Central memory CD8-positive, alpha-beta T cell (primary cell): Measurements from ENCODE around the gene GATA5.

Experiments used
- ATAC-seq: fragments of 150-1000 bp; cut with Tn5 transposase; replicated peaks from 2 replicates; pipeline ENCODE4 v1.10.0; 2022; ENCODE audit warnings: mild to moderate bottlenecking, moderate FRiP score, moderate number of reproducible peaks; ENCODE audit not compliant: poor library complexity, severe bottlenecking; ENCODE audit errors: extremely low read depth
- DNase-seq, 2 donors: peaks; one replicate each; pipeline ENCODE4 v3.0.0; 2021; ENCODE audit warnings: low spot score in 2 of 2
- H3K27ac Mint-ChIP-seq: one replicate; pipeline ENCODE4 v1.8.0; 2022; ENCODE audit warnings: low read depth, mild to moderate bottlenecking, moderate library complexity, mixed read lengths
- H3K27me3 Mint-ChIP-seq: one replicate; pipeline ENCODE4 v1.8.0; 2022; ENCODE audit warnings: mixed read lengths
- H3K36me3 Mint-ChIP-seq: one replicate; pipeline ENCODE4 v1.8.0; 2022; ENCODE audit warnings: mild to moderate bottlenecking, moderate library complexity, mixed read lengths; ENCODE audit not compliant: insufficient read depth
- H3K4me1 Mint-ChIP-seq: one replicate; pipeline ENCODE4 v1.8.0; 2022; ENCODE audit warnings: mixed read lengths
- H3K4me3 Mint-ChIP-seq: one replicate; pipeline ENCODE4 v1.8.0; 2022; ENCODE audit warnings: mild to moderate bottlenecking, moderate library complexity, mixed read lengths
- H3K9me3 Mint-ChIP-seq: one replicate; pipeline ENCODE4 v1.8.0; 2022; ENCODE audit warnings: mixed read lengths

The GATA5 gene

DNA sequence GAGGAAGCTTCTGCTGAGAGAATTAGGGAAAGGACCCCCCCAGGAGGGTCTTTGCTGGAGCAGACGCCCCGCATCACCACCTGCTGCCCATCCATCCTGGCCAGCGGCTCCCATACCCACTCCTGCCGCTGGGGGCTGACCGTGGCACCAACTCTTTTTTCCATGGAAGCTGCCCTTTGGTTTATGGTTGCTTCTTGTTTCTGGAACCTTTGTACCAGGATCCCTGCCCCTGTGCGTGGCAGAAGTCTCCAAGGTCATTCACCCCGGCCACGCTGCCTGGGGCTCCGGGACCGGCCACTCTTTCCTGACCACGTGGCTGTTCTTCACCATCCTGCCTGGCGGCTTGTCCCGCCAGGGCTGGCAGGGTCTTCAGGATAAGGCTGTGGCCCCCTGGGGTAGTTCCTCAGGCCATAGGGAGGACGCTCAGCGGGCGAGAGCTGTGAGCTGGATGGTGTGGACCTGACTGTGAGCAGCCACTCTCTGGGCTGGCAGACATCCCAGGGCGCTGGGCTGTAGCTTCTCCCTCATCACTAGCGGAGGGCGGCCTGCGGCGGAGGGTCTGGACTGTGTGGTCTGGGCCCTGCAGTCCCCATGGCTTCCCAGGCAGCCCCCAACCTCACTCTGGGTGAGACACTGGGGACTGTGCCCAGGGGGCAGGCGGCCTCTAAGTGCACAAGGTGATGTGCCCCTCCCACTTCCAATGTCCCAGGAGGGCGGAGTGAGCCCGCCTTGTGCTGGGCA lies 25.7 kb downstream of the GATA5 start:
- no peaks in the 10 kb centered on the region for H3K9me3 Mint-ChIP-seq
- no peaks in the 10 kb centered on the region for H3K4me1 Mint-ChIP-seq
- H3K27ac Mint-ChIP-seq: no peak overlapping the region
- peaks cover 25% of the 10 kb centered on the region for H3K27me3 Mint-ChIP-seq
- H3K36me3 Mint-ChIP-seq: no peaks in the 10 kb centered on the region
- H3K4me3 Mint-ChIP-seq: no peak overlapping the region
- DNase-seq: no peak
- ATAC-seq: no peak

DNA sequence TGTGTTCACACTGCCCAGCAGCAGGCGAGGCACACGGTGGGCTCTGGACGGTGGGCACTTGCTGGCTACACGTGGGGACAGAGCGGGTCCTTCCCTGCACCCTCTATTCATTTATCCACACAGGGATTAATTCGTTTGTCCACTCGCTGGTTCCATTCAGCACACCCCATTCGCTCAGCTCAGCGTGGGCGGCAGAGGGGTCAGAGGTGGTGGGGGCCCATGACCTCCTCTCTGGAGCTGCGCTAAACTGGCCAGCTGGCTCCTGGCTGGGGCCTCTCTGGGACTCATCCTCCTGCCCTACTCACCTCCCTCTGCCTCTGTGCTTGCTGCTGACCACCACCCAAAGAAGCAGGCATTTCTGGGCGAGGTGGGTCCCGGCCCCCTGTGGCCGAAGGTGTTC lies 27.0 kb downstream of the GATA5 start:
- H3K4me3 Mint-ChIP-seq: no peak overlapping the region
- DNase-seq (no peak), ATAC-seq (no peak)
- H3K27ac Mint-ChIP-seq: no peak overlapping the region
- H3K9me3 Mint-ChIP-seq: no peaks in the 10 kb centered on the region
- peaks cover 31% of the 10 kb centered on the region for H3K27me3 Mint-ChIP-seq
- no peaks in the 10 kb centered on the region for H3K4me1 Mint-ChIP-seq
- H3K36me3 Mint-ChIP-seq: no peaks in the 10 kb centered on the region

DNA sequence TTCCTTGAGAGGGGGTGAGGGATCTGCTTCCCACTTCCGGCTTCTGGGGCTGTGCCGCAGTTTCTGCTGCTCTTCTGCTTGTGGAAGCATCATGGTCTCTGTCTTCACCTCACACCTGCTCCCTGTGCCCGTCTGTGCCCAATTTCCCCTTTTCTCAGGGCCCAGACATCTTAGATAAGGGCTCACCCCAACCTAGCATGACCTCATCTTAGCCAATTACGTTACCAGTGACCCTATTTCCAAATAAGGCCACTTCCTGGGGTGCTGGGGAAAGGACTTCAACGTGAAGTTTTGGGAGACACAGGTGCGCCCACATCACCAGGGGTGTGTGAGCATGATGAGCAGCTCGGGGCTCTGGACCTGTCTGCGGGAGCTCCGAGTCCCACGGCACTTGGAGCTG lies 27.8 kb downstream of the GATA5 start:
- Mint-ChIP-seq H3K9me3 (no peaks in the 10 kb centered on the region), H3K36me3 (no peaks in the 10 kb centered on the region), H3K27me3 (peaks cover 35% of the 10 kb centered on the region), H3K4me3 (no peak overlapping the region), H3K27ac (no peak overlapping the region), H3K4me1 (no peaks in the 10 kb centered on the region)
- DNase-seq (no peak), ATAC-seq (no peak)

DNA sequence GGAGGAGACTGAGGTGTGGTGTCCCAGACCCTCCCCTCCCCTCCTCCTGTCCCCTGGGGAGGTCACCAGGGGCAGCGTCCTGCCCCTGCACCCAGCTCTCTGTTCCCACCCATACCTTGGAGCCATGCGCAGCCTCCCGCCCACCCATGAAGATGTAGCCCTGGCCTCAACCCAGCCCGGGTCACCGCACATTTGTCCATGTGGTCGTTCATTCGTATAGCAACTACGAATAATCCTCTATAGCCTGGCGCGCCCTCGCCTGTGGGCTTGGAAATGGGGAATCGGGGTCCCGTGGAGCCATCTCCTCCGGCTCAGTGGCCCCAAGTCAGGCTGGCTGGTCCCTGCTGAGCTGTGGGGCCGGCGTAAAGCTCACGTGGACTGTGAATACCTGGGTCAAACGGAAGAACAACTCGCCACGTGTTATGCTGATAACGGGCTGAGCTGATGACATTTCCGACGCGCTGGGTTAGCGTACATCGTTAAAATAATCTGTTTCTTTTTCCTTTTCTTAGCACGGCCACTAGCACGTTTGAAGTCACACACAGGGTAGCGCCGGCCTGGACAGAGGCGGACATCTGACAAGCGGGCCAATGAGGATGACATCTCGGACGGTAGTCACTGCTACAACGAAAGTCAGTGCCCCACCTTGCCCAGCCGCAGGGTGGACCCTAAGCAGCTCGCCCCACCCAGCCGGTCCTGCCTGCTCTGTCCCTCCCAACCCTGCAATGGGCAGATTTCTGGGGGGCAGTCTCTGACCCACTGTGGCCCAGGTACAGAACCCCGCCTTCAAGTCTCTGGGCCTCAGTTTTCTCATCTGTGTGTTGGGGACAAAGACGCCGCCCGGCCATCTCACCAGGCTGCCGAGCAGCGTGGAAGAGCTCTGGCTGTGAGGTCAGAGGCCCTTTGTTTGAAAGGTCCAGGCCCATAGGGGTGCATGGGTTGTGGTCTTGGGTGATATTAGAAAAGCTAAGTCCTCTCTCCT lies 28.6 kb downstream of the GATA5 start:
- no peaks in the 10 kb centered on the region for H3K4me1 Mint-ChIP-seq
- DNase-seq (no peak), ATAC-seq (no peak)
- H3K27ac Mint-ChIP-seq: no peak overlapping the region
- no peaks in the 10 kb centered on the region for H3K36me3 Mint-ChIP-seq
- no peak overlapping the region for H3K4me3 Mint-ChIP-seq
- no peaks in the 10 kb centered on the region for H3K9me3 Mint-ChIP-seq
- peaks cover 44% of the 10 kb centered on the region for H3K27me3 Mint-ChIP-seq

DNA sequence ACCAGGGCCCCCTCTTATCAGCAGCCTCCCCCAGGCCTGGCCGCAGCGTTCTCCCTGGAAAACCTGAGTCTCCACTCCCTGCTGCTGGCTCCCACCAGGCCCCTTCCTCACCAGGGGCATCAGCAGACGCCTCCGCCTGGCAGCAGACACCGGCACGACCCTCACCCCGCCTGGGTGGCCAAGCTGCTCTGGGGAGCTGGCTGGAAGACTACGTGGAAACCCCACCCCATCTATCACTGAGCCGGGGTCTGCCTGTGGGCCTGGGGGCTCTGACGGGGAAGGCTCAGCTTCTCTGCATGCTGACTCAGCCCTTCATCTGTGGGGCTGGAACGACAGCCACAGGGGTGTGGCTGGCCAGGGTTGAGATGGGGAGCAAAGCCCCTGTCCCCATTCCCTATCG lies 29.3 kb downstream of the GATA5 start:
- H3K27ac Mint-ChIP-seq: no peak overlapping the region
- no peak for ATAC-seq
- H3K36me3 Mint-ChIP-seq: no peaks in the 10 kb centered on the region
- no peak for DNase-seq
- H3K9me3 Mint-ChIP-seq: no peaks in the 10 kb centered on the region
- no peak overlapping the region for H3K4me3 Mint-ChIP-seq
- H3K27me3 Mint-ChIP-seq: peaks cover 51% of the 10 kb centered on the region
- H3K4me1 Mint-ChIP-seq: no peaks in the 10 kb centered on the region

DNA sequence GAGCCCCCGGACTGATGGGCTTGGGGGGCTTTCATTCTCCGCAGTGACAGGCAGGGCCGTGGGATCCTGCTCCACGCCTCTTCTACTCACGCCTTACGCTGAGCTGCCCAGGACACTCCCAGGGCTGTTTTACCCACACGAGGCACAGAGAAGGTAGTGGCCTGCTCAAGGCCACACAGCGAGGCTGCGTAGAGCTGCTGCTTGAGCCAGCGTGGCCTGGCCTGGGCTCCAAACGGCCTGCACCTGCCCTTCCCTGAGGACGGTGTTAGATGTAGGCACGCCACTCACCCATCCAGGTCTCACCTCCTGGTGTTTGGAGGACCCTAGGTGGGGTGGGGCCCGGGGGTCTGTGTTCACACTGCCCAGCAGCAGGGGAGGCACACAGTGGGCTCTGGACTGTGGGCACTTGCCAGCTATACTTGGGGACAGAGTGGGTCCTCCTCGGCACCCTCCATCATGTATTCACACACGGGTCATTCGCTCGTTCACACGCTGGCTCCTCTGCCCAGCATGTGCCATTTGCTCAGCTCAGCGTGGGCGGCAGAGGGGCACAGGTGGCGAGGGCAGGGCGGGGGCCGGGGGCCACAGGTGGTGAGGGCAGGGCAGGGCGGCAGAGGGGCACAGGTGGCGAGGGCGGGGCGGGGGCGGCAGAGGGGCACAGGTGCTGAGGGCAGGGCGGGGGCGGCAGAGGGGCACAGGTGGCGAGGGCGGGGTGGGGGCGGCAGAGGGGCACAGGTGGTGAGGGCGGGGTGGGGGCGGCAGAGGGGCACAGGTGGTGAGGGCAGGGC lies 30.0 kb downstream of the GATA5 start:
- H3K4me1 Mint-ChIP-seq: no peaks in the 10 kb centered on the region
- ATAC-seq: no peak
- H3K4me3 Mint-ChIP-seq: no peak overlapping the region
- DNase-seq: no peak
- H3K9me3 Mint-ChIP-seq: no peaks in the 10 kb centered on the region
- H3K27ac Mint-ChIP-seq: no peak overlapping the region
- no peaks in the 10 kb centered on the region for H3K36me3 Mint-ChIP-seq
- peaks cover 51% of the 10 kb centered on the region for H3K27me3 Mint-ChIP-seq

DNA sequence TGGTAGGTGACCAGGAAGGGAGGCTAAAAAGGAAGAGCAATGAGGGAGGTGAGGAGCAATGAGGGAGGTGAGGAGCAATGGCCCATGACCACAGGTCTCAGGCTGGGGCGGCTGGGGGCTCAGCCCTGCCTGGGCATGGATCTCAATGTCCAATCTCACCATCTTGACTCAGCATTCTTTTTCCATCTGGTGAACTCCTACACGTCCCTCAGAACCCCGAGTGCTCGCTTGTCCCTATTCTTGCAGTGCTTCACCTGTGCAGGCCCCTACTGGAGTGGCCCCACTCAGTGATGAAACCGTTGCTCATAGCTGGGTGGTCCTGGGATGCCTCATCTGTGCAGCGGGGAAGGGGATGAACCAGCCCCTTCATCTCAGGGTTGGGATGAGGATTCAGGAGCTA lies 31.5 kb downstream of the GATA5 start:
- ATAC-seq: no peak
- H3K4me1 Mint-ChIP-seq: no peaks in the 10 kb centered on the region

DNA sequence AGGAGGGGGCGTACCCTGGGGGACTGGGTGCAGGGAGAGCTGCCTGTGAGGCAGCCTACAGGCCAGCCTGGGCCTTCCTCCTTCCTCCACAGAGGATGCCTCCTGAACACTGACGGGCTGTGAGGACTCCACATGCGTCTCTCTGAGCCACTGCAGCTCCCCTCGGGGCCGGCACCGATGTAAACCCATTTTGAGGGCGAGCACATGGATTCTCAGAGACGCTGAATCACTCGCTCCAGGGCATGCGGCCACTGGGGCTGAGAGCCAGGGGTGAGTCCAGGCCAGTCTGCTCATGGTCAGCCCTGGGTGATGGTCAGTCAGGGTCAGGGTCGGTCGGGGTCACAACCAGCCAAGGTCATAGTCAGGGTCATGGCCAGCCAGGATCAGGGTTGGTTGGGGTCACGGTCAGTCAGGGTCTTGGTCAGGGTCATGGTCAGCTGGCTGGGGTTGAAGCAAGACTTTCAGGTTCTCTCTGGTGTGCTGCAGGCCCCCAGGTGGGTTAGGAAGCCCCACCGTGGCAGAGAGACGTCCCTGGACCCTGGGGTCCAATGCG lies 33.7 kb downstream of the GATA5 start:
- Mint-ChIP-seq H3K27ac (no peak overlapping the region), H3K27me3 (peaks cover 56% of the 10 kb centered on the region), H3K4me1 (no peaks in the 10 kb centered on the region), H3K36me3 (no peaks in the 10 kb centered on the region), H3K9me3 (no peaks in the 10 kb centered on the region), H3K4me3 (no peak overlapping the region)
- no peak for DNase-seq
- ATAC-seq: no peak

More for the DNA sequence above, 31.5 kb downstream of the GATA5 start:
- DNase-seq: no peak
- no peaks in the 10 kb centered on the region for H3K36me3 Mint-ChIP-seq
- peaks cover 43% of the 10 kb centered on the region for H3K27me3 Mint-ChIP-seq
- H3K4me3 Mint-ChIP-seq: no peak overlapping the region
- no peak overlapping the region for H3K27ac Mint-ChIP-seq
- H3K9me3 Mint-ChIP-seq: no peaks in the 10 kb centered on the region

DNA sequence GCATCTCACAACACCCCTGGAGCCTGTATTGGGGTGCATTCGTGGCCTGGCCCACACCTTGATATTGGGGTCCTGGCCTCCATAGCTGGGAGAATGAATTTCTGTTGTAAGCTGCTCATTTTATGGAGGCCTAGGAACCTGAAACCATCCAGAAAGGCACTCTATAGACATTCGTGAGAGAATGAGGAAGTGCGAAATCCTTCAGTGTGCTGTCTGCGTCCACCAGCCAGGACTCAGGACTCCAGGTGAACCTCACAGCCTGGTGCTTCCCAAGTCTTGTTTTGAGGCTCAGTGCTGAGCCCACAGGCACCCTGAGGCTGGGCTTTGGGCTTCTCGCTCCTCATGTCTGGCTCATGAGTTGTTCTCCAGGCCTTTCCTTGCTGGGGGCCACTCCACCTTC lies 36.6 kb downstream of the GATA5 start:
- H3K4me3 Mint-ChIP-seq: no peak overlapping the region
- no peak overlapping the region for H3K27ac Mint-ChIP-seq
- ATAC-seq (no peak), DNase-seq (no peak)
- H3K27me3 Mint-ChIP-seq: peaks cover 67% of the 10 kb centered on the region
- H3K4me1 Mint-ChIP-seq: no peaks in the 10 kb centered on the region
- no peaks in the 10 kb centered on the region for H3K36me3 Mint-ChIP-seq
- no peaks in the 10 kb centered on the region for H3K9me3 Mint-ChIP-seq

DNA sequence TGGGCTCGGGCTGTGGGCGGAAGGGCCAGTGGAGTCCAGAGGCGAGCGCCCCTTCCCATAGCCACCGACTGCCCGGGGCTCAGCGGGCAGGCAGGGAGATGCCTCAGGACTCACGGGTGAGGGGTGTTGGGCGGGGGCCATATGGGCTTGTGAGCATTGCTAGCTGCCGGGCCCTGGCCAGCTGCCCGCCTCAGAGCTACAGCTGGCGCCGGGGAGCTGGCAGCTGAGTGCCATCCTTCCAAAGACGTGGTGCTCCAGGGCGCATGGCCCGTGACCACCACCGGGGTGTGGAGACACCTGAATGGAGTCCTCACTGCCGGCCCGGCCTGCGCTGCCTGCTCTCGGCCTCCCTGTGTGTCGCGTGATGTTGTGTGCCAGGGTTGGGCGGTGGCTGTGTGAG lies 37.9 kb downstream of the GATA5 start:
- Mint-ChIP-seq H3K9me3 (no peaks in the 10 kb centered on the region), H3K27ac (no peak overlapping the region), H3K4me1 (no peaks in the 10 kb centered on the region), H3K27me3 (peaks cover 67% of the 10 kb centered on the region), H3K4me3 (no peak overlapping the region), H3K36me3 (no peaks in the 10 kb centered on the region)
- no peak for DNase-seq
- ATAC-seq: no peak

DNA sequence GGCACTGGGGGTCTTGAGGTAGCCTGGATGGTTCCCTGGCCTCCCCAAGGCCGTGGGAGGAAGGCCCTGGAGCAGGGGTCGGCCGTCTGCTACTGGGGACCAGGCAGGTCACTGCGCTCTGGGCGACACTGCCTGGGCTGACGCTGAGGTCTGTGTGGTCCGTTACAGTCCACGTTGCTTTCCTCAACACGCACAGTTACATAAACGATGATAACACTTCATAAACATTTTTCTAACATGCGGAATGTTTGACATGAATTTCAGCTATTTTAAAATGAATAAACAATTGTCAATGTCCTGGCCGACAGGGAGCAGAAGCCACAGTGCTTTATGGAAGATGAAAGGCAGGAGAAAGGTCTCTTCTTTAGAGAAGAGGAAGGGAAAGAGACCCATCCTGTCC lies 38.3 kb downstream of the GATA5 start:
- Mint-ChIP-seq H3K27me3 (peaks cover 67% of the 10 kb centered on the region), H3K27ac (no peak overlapping the region), H3K36me3 (no peaks in the 10 kb centered on the region), H3K9me3 (no peaks in the 10 kb centered on the region), H3K4me1 (no peaks in the 10 kb centered on the region), H3K4me3 (no peak overlapping the region)
- ATAC-seq (no peak), DNase-seq (no peak)

DNA sequence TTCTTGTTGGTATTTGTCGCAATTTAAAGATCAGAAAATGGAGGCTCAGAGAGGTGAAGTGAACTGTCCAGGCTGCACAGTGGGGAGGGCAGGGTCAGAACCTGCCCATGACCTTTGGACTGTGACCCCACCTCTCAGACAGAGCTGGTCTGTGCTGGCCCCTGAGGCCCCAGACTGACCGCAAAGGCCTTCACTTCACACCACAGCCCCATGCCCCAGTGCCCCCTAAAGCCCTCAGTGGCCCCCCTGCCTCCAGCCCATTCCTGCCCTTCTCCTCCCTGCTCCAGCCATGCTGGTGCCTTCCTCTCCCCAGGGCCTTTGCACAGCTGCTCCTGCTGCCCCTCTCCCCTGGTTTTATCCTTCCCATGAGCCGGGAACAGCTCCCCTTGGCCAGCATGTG lies 39.1 kb downstream of the GATA5 start:
- no peak overlapping the region for H3K4me3 Mint-ChIP-seq
- H3K36me3 Mint-ChIP-seq: no peaks in the 10 kb centered on the region
- no peak overlapping the region for H3K27ac Mint-ChIP-seq
- H3K4me1 Mint-ChIP-seq: no peaks in the 10 kb centered on the region
- no peak for DNase-seq
- H3K27me3 Mint-ChIP-seq: peaks cover 64% of the 10 kb centered on the region
- H3K9me3 Mint-ChIP-seq: no peaks in the 10 kb centered on the region
- no peak for ATAC-seq
